Posterior vena cava (tissue), 2 donors: ENCODE measurements around the gene RNF144A. TPM values are rescaled to one million over a fixed set of nuclear protein-coding genes. Genes with fewer than 3 reads are reported as not detected.

Source experiments
- DNase-seq: peaks from one replicate; pipeline ENCODE4 v3.0.0-alpha.2; 2020; ENCODE audit warnings: low spot score
- intact Hi-C, 2 donors: fragments of 100-400 bp; cut with DNase I; formaldehyde crosslinking; loops; one replicate each; pipeline versions ENCODE4 v1.14.1 to v1.14.2; 2022 to 2023
- total RNA-seq, 2 donors: library from RNA; stranded (reverse); fragmentation: NEBNext Ultra II Directional; extraction: Animal tissue kit (Norgen Biotek cat#: 25700); gene quantifications; one replicate each; pipeline ENCODE4 v1.2.1, GENCODE V29; 2021
- donor health status: DM: yes; HTN: yes; CAD: no.
- donor health status: DM: yes; HTN: yes; CAD: no.

Gene RNF144A
- total RNA-seq, 2 donors from 2014 or later, result 9.4 to 11.8 TPM

DNA sequence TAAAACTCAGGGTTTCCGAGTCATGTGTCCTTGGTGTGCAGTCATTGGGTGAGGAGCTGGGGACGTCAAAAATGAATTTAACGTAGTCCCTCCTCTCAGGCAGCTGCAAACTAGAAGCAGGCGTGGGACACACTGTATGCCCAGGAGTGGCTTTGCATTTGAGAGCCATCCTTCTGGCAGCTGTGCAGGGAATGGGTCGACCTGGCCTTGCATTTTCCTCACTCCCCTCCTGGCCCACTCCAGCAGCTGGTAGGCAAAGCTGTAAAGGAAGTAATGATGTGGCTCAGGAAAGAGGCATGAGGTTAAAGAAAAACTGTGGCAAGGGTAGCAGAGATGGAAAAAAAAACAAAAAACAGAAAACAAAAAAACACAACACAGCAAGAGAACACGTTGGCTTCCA is 46.5 kb downstream of the RNF144A start:
- no peak for DNase-seq
- intact Hi-C loops, result no loop called here

DNA sequence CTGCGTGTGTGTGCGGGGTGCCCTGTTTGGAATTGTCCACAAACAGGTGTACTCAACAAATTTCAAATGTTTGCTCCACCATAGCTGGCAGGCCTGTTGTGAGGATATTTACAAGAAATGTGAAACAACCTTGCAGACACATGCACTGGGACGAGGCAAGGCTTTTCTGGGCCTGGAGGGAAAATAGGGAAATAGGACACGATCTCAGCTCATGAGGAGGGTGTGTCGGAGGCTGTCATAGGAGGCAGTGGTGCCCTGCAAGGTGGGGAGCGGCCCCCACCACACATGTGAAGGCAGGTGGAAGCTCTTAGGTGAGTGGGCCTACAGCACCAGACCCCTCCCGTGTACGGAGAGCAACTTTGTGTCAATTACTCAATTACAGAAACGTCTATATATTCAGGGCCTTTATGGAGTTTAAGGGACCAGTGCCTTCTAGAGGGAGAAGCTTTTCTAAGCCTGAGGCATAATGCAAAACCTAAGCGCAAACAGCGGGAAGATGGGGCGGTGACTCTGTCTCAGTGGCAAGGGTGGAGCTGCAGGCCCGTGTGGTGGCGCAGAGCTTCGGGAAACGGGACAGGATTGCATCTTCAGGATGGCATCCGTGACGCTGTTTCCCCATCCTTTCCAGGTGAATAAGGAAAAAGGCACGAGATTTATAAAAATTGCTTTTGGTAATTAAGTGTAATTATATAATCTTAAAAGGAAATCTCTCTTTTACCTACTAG is 48.0 kb downstream of the RNF144A start:
- intact Hi-C loops, result no loop called here
- DNase-seq, result no peak

DNA sequence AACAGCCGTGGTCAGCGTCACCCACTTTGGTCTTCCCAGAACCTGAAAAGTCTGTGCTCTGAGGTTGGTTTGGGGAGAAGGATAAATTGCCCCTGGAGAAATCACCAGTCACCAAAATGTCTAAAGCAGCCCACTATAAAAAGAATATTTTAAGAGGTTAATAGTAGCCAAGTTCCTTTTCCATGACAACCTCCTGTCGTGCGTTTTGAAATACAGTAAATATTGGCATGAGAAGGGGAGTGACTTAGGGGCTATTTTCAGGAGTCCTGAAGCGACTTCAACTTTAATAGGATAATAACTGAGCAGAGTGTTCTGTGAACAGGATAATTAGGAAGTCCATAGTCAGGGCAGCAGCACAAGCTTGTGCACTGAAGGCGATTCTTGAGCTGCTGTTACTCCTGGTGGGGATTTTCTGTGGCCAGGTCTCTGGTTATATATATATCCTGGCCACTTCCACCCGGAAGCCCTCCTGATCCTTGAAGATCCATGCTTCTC is 49.3 kb downstream of the RNF144A start:
- no peak for DNase-seq

DNA sequence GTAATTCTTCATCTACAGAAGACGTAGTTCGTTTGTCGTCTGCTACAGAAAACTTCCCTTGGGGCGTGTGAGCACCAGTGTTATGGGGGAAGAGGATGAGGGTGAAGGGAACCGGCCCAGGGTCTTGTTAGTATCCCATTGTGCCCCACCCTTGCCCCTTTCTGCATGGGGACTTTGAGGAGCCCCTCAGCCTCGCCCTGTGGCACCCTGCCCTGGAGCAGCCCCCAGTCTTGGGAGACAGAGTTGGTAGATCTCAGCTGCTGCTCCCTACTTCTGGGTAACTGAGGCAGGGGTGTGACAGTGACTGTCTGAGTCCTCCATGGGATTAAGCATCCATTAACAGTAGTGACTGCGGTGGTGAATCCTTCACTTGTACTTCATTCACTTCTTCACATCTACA is 50.1 kb downstream of the RNF144A start:
- DNase-seq, result no peak
- intact Hi-C loops, result no loop called here

More for the DNA sequence above, 49.3 kb downstream of the RNF144A start:
- intact Hi-C loops, result no loop called here

DNA sequence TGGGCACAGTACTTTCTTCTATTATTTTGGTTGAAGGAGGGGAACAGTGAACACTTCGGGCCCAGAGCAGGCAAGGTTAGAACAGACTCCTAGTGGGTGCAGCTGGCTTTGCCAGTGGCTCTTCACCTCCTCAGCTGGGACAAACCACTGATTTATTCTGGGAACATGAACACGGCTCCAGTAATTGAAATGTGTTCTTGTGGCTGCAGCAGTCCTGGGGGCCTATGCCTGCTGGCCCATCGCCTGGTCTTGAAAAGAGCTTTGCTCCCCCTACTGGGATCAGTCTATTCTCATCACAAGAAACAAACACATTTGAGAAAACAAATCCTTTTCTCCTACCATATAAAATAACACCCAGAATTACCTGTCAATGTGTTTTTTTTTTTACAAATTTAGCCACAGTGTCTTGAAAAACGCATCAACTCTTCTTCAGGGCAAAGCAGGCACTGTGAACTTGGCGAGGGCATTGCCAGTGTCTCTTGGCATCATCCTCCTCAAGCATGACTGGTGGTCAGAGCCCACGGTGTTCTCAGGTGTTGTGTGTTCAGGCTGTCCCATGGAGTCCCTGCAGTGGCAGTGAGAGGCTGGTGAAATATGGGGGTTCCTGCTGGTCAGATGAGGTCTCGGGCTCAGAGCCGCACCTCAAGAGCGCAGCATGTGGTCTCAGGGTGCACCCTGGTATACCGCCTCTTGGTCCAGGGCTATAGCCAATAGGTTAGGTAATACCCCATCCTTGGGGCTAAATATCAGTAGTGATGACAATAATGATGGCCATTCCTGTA is 51.3 kb downstream of the RNF144A start:
- intact Hi-C loops, result no loop called here

DNA sequence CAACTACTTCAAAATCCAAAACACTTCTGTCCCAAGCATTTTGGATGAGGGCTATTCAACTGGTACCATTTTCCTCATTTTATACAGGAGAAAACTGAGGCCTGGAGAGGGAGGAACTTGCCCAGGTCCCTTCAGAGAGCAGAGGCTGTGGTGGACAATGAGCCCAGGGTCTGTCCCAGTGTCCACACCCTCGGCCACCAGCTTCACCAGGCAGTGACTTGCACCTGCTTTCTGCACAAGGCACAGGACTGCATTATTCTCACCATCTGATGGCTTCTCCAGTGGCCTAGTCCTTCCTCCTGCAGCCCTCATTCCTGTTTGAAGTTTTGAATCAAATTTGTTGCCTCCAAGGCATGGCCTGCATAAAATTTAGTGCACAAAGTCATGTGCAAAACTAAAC is 53.3 kb downstream of the RNF144A start:
- DNase-seq, result no peak
- intact Hi-C loops, result no loop called here

More for the DNA sequence above, 51.3 kb downstream of the RNF144A start:
- no peak for DNase-seq

DNA sequence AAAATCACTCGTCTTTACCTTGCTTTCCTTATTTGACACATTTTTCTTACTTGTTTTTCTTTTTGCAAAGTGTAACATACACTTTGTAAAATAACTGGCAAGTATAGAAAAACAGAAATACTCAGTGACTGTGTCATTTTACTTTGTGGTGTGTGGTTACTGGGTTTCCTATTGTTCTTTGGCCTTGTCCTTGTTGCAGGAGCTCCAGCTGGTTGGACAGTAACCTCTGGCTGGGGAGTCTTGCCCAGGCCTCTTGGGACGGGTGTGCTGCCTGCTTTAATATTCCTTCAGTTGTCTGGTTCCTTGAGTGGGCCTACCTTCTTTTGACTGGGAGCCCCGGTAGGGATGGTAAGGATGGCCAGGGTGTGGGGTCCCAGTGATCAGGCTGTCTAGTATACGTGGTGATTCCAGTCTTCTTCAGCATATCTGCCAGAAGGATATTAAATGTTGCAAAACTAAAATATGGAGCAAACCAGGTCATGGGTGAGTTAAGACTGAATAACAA is 53.8 kb downstream of the RNF144A start:
- no peak for DNase-seq

DNA sequence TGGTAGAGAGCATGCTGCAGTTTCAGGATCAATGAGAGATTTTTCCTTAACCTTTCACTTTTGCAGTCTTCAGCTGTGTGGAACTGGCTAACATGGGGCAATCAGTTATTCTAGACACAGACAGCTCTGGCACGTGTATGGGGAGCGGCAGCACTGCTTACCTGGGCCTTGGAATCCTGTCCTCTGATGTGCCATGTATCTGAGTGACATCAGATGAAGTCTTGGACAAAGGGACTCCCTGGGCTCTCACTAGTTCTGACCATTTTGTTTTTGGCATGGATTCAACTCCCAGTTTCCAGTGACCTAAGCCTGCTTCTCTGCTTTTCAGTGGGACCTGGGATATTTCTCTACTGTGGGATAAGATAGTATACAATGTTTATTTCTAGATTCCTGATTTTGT is 54.3 kb downstream of the RNF144A start:
- intact Hi-C loops, result no loop called here
- no peak for DNase-seq

More for the DNA sequence above, 53.8 kb downstream of the RNF144A start:
- intact Hi-C loops, result no loop called here

DNA sequence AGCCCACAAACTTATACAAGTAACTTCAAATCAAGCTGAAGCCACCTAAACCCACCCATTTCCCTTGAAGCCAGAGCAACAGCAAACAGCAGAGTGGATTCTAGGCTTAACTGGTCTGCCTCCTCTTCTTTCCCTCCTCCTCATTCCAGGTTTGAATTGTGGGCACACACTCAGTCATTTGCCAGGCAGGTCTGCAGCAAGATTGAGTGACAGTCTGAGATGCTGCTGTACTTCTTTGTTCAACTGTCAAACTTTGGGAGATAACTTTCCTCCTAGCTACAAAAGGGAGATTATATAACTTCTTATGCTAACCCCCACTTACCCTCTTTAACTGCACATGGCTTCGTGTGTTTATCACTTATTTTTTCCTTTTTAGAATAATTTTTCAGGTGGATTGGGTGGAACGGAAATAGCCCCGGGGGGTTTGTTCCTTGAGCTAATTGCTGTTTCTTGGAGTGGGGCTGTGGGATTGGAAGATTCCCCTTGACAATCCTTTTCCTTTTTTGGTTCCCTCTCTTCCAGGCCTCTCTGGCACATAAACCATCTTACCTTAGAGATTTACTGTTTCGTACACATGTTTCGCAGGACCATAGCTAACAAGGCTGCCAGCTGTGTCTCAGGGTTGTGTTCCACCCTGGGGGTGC is 55.0 kb downstream of the RNF144A start:
- intact Hi-C loops, result no loop called here
- DNase-seq, result no peak

DNA sequence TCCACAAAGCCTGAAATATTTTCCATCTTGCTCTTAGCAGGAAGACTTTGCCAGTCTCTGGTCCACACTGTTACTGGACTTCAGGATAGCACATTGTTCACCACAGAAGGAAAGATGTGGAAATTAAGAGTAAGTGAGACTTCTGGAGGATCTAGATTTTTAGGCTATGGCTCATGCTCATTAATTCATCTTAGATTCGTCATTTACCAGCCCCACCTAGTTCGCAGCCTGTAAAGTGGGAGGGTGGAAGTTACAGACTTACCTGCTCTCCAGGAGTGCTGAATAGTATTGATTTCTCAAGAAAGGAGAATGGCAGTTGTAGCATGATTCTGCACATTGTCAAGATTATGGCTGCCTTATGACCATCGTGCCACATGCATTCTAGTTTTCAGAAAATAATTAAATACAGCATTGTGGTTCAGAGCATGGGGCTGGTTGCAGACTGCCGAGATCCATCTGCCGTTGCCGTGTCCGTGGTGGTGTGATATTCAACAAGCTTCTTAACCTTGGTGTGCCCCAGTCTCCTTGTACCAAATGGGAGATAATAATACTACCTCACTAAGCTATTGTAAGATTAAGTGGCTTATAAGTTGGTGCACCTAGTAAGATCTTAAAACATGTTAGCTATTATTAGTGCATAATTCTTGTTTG is 56.8 kb downstream of the RNF144A start:
- no peak for DNase-seq
- intact Hi-C loops, result no loop called here

DNA sequence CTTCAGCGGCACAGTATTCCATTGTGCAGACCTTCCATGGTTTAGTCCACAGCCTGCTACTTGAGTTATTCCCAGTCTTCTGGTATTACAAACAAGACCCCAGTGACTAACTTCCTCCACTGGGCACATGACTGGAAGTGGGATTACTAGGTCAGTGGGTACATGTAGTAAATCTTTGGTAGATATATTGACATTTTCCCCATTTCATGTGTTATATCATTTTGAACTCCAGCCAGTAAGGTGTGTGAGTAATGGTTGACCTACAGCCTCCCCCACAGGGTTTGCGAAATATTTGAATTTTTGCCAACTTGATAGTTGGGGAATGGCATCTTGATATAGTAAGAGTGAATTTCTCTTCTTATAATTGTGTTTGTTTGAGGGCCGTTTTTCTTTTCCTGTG is 58.8 kb downstream of the RNF144A start:
- intact Hi-C loops, result no loop called here
- no peak for DNase-seq

DNA sequence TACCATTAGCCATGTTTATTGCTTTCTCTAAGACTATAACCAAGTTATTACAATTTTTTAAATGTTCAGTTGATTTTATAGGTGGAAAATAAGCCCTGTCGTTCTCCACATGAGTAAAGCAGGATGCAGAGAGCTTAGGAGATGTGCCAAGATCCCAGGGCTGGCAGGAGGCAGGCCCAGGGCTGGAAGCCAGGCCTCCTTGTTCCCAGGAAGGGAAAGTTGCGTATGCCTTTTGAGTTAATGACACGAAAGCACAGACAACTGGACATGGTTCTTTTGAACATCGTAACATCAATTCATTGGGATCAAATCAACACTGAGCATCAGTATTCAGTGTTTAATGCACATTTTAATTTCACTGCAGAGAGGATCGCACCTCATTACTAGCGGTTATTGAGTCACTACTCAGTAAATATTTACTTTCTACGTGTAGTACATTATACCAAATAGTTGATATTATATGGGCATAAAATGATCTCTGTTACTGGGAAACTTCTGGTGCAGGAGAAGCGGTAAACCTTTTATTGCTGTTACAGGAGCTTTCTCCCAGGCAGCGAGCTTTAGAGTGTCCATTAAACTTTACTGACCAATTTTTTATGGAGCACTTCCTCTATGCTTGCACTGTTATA is 60.0 kb downstream of the RNF144A start:
- DNase-seq, result no peak
- intact Hi-C loops, result no loop called here

DNA sequence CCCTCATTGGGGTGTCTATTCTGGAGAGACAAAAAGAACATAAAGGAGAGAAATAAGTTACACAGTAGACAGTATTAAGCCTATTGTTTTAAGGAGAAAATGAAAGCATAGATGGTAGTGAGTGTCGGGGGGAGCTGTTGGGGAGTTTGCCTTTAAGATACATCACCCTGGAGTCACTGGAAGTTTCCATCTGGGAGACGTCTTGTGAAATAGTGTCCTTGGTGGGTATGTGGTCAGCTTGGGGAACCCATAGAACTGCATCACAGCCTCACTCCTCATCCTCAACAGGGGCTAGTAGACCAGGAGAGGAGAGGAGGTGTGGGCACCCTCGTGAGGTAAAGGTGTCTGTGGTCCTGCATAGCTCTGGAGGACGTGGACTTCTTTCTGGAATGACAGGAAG is 60.6 kb downstream of the RNF144A start:
- intact Hi-C loops, result no loop called here
- no peak for DNase-seq

DNA sequence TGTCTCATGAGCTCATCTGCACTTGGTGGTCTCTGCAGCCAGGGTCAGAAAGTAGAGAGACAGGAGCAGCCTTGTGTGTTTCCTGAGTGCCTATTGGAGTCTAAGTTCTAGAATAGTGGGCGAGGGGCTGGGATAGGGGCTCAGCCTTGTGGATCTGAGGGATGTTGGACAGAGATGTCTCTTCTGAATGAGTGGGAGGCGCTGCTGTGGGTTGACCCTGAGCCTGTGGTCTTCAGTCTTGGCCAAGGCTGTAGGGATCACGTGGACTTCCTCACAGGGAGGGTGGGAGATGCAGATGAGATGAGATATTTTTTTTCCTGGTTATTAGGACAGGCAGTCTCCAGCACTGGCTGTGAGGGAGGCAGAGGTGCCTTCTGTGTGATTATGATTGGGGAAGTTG is 61.8 kb downstream of the RNF144A start:
- no peak for DNase-seq
- intact Hi-C loops, result no loop called here

DNA sequence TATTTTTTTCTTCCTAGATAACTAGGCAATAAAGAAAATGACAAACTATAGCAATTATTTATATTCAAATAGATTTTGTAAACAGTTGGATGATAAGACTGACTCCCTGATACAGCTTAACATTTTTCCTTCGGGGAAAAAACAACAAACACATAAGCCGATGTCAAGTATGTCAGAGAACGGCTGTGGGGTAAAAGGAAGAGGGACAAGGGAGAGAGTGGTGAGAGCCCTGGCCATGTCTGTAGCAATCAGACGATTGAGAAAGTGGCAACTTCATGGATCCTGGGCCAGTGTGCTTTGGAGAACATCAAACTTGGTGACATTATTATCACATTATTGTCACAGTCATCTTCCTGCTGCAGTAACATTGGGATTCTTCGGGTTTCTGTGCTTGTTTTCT is 65.2 kb downstream of the RNF144A start:
- DNase-seq, result no peak
- intact Hi-C loops, result no loop called here

DNA sequence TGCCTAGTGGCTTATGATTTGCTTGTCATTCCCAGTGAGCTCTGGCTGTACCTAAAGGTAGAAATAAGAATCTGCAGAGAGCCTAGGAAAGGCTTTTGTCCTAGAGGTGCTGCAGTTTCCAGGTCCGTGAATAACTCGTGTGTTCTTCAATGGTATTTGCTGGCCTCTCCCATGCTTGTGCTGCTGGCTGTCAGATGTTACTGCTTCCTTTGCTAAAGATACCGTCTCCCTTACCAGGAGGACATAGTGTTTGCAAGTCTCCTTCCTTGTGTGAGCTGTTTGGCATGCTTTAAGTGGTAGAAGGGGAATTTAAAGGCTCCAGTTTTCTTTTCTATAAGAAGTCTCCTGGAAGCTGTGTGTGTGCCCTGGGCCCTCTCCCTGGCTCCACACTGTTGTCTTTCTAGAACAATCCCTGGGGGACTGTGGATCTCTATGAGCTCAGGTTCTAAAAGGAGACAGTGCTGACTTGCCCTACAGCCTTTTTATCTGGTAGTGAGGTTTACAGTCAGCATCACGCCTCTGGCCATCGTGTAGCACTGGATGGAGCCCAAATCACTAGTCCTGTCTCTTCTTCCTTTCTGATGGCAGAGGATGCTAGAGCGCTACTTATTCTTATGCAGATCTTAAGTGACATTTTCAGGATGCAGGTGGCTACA is 65.8 kb downstream of the RNF144A start:
- intact Hi-C loops, result no loop called here
- DNase-seq, result no peak

DNA sequence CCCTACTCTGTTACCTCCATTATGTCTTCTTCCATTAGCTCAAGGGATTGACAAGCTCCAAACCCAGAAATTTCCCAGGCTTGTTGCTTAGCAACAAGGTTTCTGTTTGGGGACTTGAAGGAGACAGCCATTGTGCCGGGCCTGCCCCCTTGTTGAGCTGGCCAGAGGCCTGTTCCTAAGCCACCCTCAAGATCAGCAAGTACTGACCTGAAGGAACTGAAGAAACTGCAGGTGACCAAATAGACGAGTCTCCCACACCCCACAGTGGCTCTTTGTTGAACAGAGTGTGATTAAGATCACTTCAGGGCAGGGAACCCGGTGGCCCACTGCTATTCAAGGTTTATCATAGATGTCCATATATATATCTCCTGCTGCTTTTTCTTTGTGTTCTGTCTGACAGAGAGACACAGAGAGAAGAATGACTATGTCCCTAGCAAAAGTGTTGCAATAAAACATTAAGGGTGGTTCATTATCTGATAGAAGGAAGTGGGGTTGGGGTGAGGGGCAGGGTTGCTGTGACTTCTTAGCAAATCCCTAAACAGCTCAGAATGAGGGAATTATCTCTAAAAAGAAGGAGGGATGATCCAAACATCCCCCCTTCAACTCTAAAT is 69.2 kb downstream of the RNF144A start:
- intact Hi-C loops, result loop anchor here in 1 of 2 donors (5.0 kb wide), 1 partner anchor 1799 kb away; no protein-coding TSS in a partner anchor
- DNase-seq, result no peak

DNA sequence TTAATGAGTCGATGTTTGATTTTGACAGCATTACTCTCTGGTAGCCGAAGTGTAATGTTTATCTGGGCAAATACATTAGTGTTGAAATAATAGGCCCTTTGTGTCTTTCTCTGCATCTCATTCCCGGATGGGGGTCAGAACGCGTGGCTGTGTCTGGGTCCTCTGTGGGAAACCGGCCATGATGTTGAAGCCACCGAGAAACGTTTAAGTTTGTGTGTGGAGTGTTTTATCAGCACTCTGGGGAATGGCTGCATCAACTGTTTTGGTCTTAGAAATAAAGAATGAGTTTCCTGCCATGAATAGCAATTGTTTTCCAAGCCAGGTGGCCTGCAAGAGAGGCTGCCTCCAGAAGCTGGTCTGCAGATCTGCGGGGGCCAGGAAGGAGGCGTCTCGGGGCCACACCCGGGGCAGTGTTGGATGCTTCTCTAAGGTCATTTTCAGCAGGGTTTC is 69.7 kb downstream of the RNF144A start:
- no peak for DNase-seq
- intact Hi-C loops, result loop anchor here in 1 of 2 donors (5.0 kb wide), 1 partner anchor 1800 kb away; no protein-coding TSS in a partner anchor
